HFFc6 (cell line): ENCODE measurements around the gene ASS1. TPM values are rescaled to one million over a fixed set of nuclear protein-coding genes. Genes with fewer than 3 reads are reported as not detected.

Experiments
- DNase-seq: peaks from one replicate; pipeline ENCODE4 v3.0.0-alpha.2; 2018
- H3K27ac Mint-ChIP-seq: 2 replicates; pipeline ENCODE4 v1.8.0; 2020; ENCODE audit warnings: mild to moderate bottlenecking, mixed read lengths
- H3K27me3 Mint-ChIP-seq: 2 replicates; pipeline ENCODE4 v1.8.0; 2021; ENCODE audit warnings: mild to moderate bottlenecking, moderate library complexity, mixed read lengths; ENCODE audit not compliant: insufficient read depth
- H3K36me3 Mint-ChIP-seq: 2 replicates; pipeline ENCODE4 v1.8.0; 2021; ENCODE audit warnings: low read depth, mixed read lengths
- H3K4me1 Mint-ChIP-seq: 2 replicates; pipeline ENCODE4 v1.8.0; 2020; ENCODE audit warnings: low read depth, mixed read lengths
- H3K4me3 Mint-ChIP-seq: 2 replicates; pipeline ENCODE4 v1.8.0; 2020; ENCODE audit warnings: mild to moderate bottlenecking, moderate library complexity, mixed read lengths
- H3K9me3 Mint-ChIP-seq: 2 replicates; pipeline ENCODE4 v1.8.0; 2020; ENCODE audit warnings: mild to moderate bottlenecking, mixed read lengths
- total RNA-seq, 6 experiments: library from RNA; stranded (reverse); fragmentation: NEBNext Ultra II Directional; extraction: Animal tissue kit (Norgen Biotek cat#: 25700); gene quantifications; 2 replicates in 1 of 6; 3 replicates in 5 of 6; pipeline ENCODE4 v1.2.3, GENCODE V29; 2021
- TF ChIP-seq, protein P1 (sequence below): fragments of 200-600 bp; sonication (generic); IDR thresholded peaks from 2 replicates; pipeline ENCODE4 v1.5.0; 2021; ENCODE audit warnings: antibody characterized with exemption, mild to moderate bottlenecking

The ASS1 gene
- total RNA-seq, 6 experiments from 2014 or later = 48.6 to 103 (median 53.7) TPM

- DNase-seq = no peak
- Mint-ChIP-seq H3K4me1 (no peaks in the 10 kb centered on the region), H3K27ac (no peak overlapping the region), H3K4me3 (no peak overlapping the region), H3K27me3 (peaks cover 8% of the 10 kb centered on the region), H3K36me3 (peaks cover 21% of the 10 kb centered on the region), H3K9me3 (peaks cover 14% of the 10 kb centered on the region)
- TF ChIP-seq, protein P1, sequence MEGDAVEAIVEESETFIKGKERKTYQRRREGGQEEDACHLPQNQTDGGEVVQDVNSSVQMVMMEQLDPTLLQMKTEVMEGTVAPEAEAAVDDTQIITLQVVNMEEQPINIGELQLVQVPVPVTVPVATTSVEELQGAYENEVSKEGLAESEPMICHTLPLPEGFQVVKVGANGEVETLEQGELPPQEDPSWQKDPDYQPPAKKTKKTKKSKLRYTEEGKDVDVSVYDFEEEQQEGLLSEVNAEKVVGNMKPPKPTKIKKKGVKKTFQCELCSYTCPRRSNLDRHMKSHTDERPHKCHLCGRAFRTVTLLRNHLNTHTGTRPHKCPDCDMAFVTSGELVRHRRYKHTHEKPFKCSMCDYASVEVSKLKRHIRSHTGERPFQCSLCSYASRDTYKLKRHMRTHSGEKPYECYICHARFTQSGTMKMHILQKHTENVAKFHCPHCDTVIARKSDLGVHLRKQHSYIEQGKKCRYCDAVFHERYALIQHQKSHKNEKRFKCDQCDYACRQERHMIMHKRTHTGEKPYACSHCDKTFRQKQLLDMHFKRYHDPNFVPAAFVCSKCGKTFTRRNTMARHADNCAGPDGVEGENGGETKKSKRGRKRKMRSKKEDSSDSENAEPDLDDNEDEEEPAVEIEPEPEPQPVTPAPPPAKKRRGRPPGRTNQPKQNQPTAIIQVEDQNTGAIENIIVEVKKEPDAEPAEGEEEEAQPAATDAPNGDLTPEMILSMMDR = no peak
Measured at GRCh38 chr9:130498918-130499698, 54.3 kb downstream of the ASS1 start.

- peaks cover 8% of the 10 kb centered on the region for H3K27me3 Mint-ChIP-seq
- no peaks in the 10 kb centered on the region for H3K4me1 Mint-ChIP-seq
- peaks cover 11% of the 10 kb centered on the region for H3K9me3 Mint-ChIP-seq
- H3K4me3 Mint-ChIP-seq = no peak overlapping the region
- peaks cover 17% of the 10 kb centered on the region for H3K36me3 Mint-ChIP-seq
- TF ChIP-seq, protein P1 = no peak
- no peak overlapping the region for H3K27ac Mint-ChIP-seq
- no peak for DNase-seq
Measured at GRCh38 chr9:130499804-130500263, 55.1 kb downstream of the ASS1 start.

- DNase-seq = no peak
- peaks cover 4% of the 10 kb centered on the region; the same call in 1 of the 2 replicates for H3K9me3 Mint-ChIP-seq
- TF ChIP-seq, protein P1 = no peak
- no peaks in the 10 kb centered on the region for H3K4me1 Mint-ChIP-seq
- no peak overlapping the region for H3K4me3 Mint-ChIP-seq
- H3K27me3 Mint-ChIP-seq = peaks cover 8% of the 10 kb centered on the region
- H3K27ac Mint-ChIP-seq = no peak overlapping the region
- peaks cover 10% of the 10 kb centered on the region for H3K36me3 Mint-ChIP-seq
Measured at GRCh38 chr9:130500340-130501180, 55.8 kb downstream of the ASS1 start.

GRCh38 chr9:130501639-130502038 is 56.9 kb downstream of the ASS1 start:
- Mint-ChIP-seq H3K27ac (no peak overlapping the region), H3K4me1 (no peaks in the 10 kb centered on the region), H3K4me3 (no peak overlapping the region), H3K9me3 (no peaks in the 10 kb centered on the region), H3K27me3 (peaks cover 5% of the 10 kb centered on the region; the same call in 1 of the 2 replicates), H3K36me3 (peaks cover 5% of the 10 kb centered on the region; the same call in 1 of the 2 replicates)
- DNase-seq = no peak
- TF ChIP-seq, protein P1 = no peak

DNA sequence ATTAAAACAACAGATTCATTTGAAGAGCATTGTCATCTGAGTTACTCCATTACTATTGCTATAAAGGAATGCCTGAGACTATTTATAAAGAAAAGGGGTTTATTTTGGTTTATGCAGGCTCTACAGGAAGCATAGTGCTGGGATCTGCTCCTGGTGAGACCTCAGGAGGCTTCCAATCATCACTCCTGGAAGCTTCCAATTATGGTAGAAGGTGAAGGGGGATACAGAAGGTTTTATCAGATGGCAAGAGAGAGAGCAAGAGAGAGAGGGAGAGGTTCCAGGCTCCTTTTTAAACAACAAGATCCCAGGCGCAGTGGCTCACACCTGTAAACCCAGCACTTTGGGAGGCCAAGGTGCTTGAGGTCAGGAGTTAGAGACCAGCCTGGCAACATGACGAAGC is 63.5 kb downstream of the ASS1 start:
- H3K4me3 Mint-ChIP-seq = no peak overlapping the region
- TF ChIP-seq, protein P1 = no peak
- no peak for DNase-seq
- no peaks in the 10 kb centered on the region for H3K36me3 Mint-ChIP-seq
- peaks cover 4% of the 10 kb centered on the region; the same call in 1 of the 2 replicates for H3K9me3 Mint-ChIP-seq
- H3K27me3 Mint-ChIP-seq = peaks cover 9% of the 10 kb centered on the region
- no peak overlapping the region for H3K27ac Mint-ChIP-seq
- no peaks in the 10 kb centered on the region for H3K4me1 Mint-ChIP-seq
